Spleen (tissue), 11 donors: Measurements from ENCODE around the gene STK11IP. TPM values are rescaled to one million over a fixed set of nuclear protein-coding genes. Genes with fewer than 3 reads are reported as not detected.

ENCODE experiments used
- DNase-seq: peaks from one replicate; pipeline ENCODE4 v3.0.0-alpha.2; 2020
- H3K27ac ChIP-seq, 8 donors: fragments of 200-600 bp; sonication (generic) in 7 of 8; 1 replicate in 4 of 8; 2 replicates in 4 of 8; pipeline versions ENCODE4 v1.5.0 to v1.8.0; 2016 to 2021; ENCODE audit warnings: inconsistent platforms in 4 of 8, mild to moderate bottlenecking in 4 of 8, moderate library complexity in 1 of 8
- H3K27me3 ChIP-seq, 7 donors: fragments of 200-600 bp; sonication (generic) in 6 of 7; replicated peaks in 1 of 7; 1 replicate in 4 of 7; 2 replicates in 3 of 7; pipeline versions ENCODE4 v1.5.0 to v1.8.0; 2016 to 2021; ENCODE audit warnings: inconsistent platforms in 3 of 7, mild to moderate bottlenecking in 1 of 7
- H3K36me3 ChIP-seq, 6 donors: fragments of 200-600 bp; sonication (generic) in 5 of 6; 1 replicate in 4 of 6; 2 replicates in 2 of 6; pipeline versions ENCODE4 v1.5.0 to v1.8.0; 2016 to 2021; ENCODE audit warnings: inconsistent platforms in 2 of 6
- H3K4me1 ChIP-seq, 6 donors: fragments of 200-600 bp; sonication (generic) in 5 of 6; 1 replicate in 3 of 6; 2 replicates in 3 of 6; pipeline versions ENCODE4 v1.5.0 to v1.8.0; 2016 to 2021; ENCODE audit warnings: inconsistent platforms in 3 of 6
- H3K4me3 ChIP-seq, 8 donors: fragments of 200-600 bp; sonication (generic) in 7 of 8; 1 replicate in 4 of 8; 2 replicates in 4 of 8; pipeline versions ENCODE4 v1.5.0 to v1.8.0; 2016 to 2021; ENCODE audit warnings: inconsistent platforms in 4 of 8, mild to moderate bottlenecking in 4 of 8, moderate library complexity in 2 of 8
- H3K9me3 ChIP-seq, 8 donors: fragments of 200-600 bp; sonication (generic) in 7 of 8; 1 replicate in 4 of 8; 2 replicates in 4 of 8; pipeline versions ENCODE4 v1.5.0 to v1.8.0; 2016 to 2021; ENCODE audit warnings: inconsistent platforms in 4 of 8
- CTCF ChIP-seq, 11 experiments: fragments of 200-600 bp in 7 of 11; fragments of 450-650 bp in 4 of 11; sonication (generic) in 4 of 11; IDR thresholded peaks in 8 of 11; conservative IDR thresholded peaks in 3 of 11; 1 replicate in 7 of 11; 2 replicates in 4 of 11; pipeline versions ENCODE4 v1.4.0 to v1.8.0; 2016 to 2021; ENCODE audit warnings: antibody characterized with exemption in 11 of 11, inconsistent platforms in 4 of 11, mild to moderate bottlenecking in 1 of 11
- POLR2A ChIP-seq, 3 donors: fragments of 450-650 bp; IDR thresholded peaks; one replicate each; pipeline ENCODE4 v1.5.1; 2017; ENCODE audit warnings: antibody characterized with exemption in 3 of 3, mild to moderate bottlenecking in 1 of 3
- POLR2AphosphoS5 ChIP-seq, 3 donors: sonication (generic); formaldehyde crosslinking; IDR thresholded peaks; one replicate each; pipeline ENCODE4 v1.5.1; 2017; ENCODE audit warnings: antibody characterized with exemption in 3 of 3
- WGBS, 5 donors: extraction: QIAGEN DNeasy Blood & Tissue Kit in 3 of 5; methylation state at CpG; one replicate each; pipeline versions ENCODE4 v1.1.5 to v1.1.7; 2013 to 2018; 5-methylcytosine and 5-hydroxymethylcytosine counted together
- intact Hi-C: fragments of 100-400 bp; cut with DNase I; formaldehyde crosslinking; loops from one replicate; pipeline ENCODE4 v1.15.0; 2023; ENCODE audit warnings: low total_unique reads
- polyA plus RNA-seq, 3 donors: library from polyadenylated mRNA; stranded (reverse); fragments of 200-250 nt; gene quantifications; one replicate each; pipeline ENCODE4 v1.2.1, GENCODE V29; 2013
- total RNA-seq, 7 donors: library from RNA; depleted of rRNA in 3 of 7; stranded (reverse); fragments of >200 nt in 3 of 7; fragmentation: NEBNext Ultra II Directional in 4 of 7; extraction: Animal tissue kit (Norgen Biotek cat#: 25700) in 4 of 7; gene quantifications; one replicate each; pipeline versions ENCODE4 v1.1.0 to v1.2.1, GENCODE V29; 2016 to 2021
- donor health status: healthy with polysubstance abuse.
- donor health status: DM: no; HTN: no; CAD: no; lungs with moderate emphysema.
- donor health status: DM: no; HTN: no; CAD: no.
- donor health status: Bipolar disorder and iron deficiency.
- donor health status: healthy.
- donor health status: DM: no; HTN: no; CAD: no.
- donor health status: DM: yes; HTN: yes; CAD: no.

STK11IP gene
- total and polyA plus RNA-seq, 10 donors: 15.8 to 57.0 (median 36.5) TPM

GRCh38 chr2:219662566-219662965 is 64.9 kb downstream of the STK11IP start:
- no peak for DNase-seq
- intact Hi-C loops: no loop called here
- TF ChIP-seq POLR2A (IDR thresholded peaks at IDR 0.05) (no peak), CTCF (IDR thresholded peaks at IDR 0.05 in 8 of 11, conservative IDR thresholded peaks at IDR 0.05 in 3 of 11) (no peak), POLR2AphosphoS5 (IDR thresholded peaks at IDR 0.05) (no peak)
- H3K4me1 ChIP-seq: no peaks in the 10 kb centered on the region
- peaks cover 0 to 29% (median 18%) of the 10 kb centered on the region in 8 donors for H3K9me3 ChIP-seq
- no peak overlapping the region for H3K4me3 ChIP-seq
- peaks cover 0 to 41% (median 0%) of the 10 kb centered on the region in 7 donors for H3K27me3 ChIP-seq
- H3K36me3 ChIP-seq: no peaks in the 10 kb centered on the region
- no peak overlapping the region for H3K27ac ChIP-seq

- peaks cover 0 to 42% (median 0%) of the 10 kb centered on the region in 7 donors for H3K27me3 ChIP-seq
- no peaks in the 10 kb centered on the region for H3K36me3 ChIP-seq
- TF ChIP-seq CTCF (IDR thresholded peaks at IDR 0.05 in 8 of 11, conservative IDR thresholded peaks at IDR 0.05 in 3 of 11) (no peak), POLR2AphosphoS5 (IDR thresholded peaks at IDR 0.05) (no peak), POLR2A (IDR thresholded peaks at IDR 0.05) (no peak)
- no peak overlapping the region for H3K4me3 ChIP-seq
- no peak overlapping the region for H3K27ac ChIP-seq
- H3K4me1 ChIP-seq: no peaks in the 10 kb centered on the region
- H3K9me3 ChIP-seq: peaks cover 0 to 29% (median 18%) of the 10 kb centered on the region in 8 donors
- no peak for DNase-seq
- WGBS, 5 donors: 71 to 81% (median 73%) methylated on average over 11 of the region's 11 CpGs
- intact Hi-C loops: no loop called here
Measured at GRCh38 chr2:219663116-219663762, 65.6 kb downstream of the STK11IP start.

GRCh38 chr2:219664041-219664440 is 66.4 kb downstream of the STK11IP start:
- no peaks in the 10 kb centered on the region for H3K36me3 ChIP-seq
- no peak overlapping the region for H3K4me3 ChIP-seq
- intact Hi-C loops: no loop called here
- DNase-seq: no peak
- no peaks in the 10 kb centered on the region for H3K4me1 ChIP-seq
- WGBS, 5 donors: 81 to 91% (median 89%) methylated on average over 5 of the region's 5 CpGs
- peaks cover 0 to 29% (median 18%) of the 10 kb centered on the region in 8 donors for H3K9me3 ChIP-seq
- TF ChIP-seq CTCF (IDR thresholded peaks at IDR 0.05 in 8 of 11, conservative IDR thresholded peaks at IDR 0.05 in 3 of 11) (no peak), POLR2AphosphoS5 (IDR thresholded peaks at IDR 0.05) (no peak)
- no peak overlapping the region for H3K27ac ChIP-seq
- H3K27me3 ChIP-seq: peaks cover 0 to 42% (median 0%) of the 10 kb centered on the region in 7 donors

- no peak overlapping the region for H3K4me3 ChIP-seq
- H3K4me1 ChIP-seq: no peaks in the 10 kb centered on the region
- peaks cover 0 to 27% (median 18%) of the 10 kb centered on the region in 8 donors for H3K9me3 ChIP-seq
- TF ChIP-seq POLR2A (IDR thresholded peaks at IDR 0.05) (no peak), POLR2AphosphoS5 (IDR thresholded peaks at IDR 0.05) (no peak), CTCF (IDR thresholded peaks at IDR 0.05 in 8 of 11, conservative IDR thresholded peaks at IDR 0.05 in 3 of 11) (no peak)
- WGBS, 5 donors: 60 to 74% (median 72%) methylated on average over 4 of the region's 4 CpGs
- no peak overlapping the region for H3K27ac ChIP-seq
- intact Hi-C loops: no loop called here
- no peak for DNase-seq
- H3K27me3 ChIP-seq: peaks cover 0 to 33% (median 0%) of the 10 kb centered on the region in 7 donors
- no peaks in the 10 kb centered on the region for H3K36me3 ChIP-seq
Measured at GRCh38 chr2:219664944-219665343, 67.3 kb downstream of the STK11IP start.
